NCI-H128 (cell line): ENCODE data around the gene CACNA2D3.
"Not testable (repeated sequence)": the region's sequence is repeated elsewhere in the genome, so short reads cannot be mapped to it uniquely, and the experiment has no call there.

Experiments
- DNase-seq: peaks from one replicate; lab custom pipeline; 2025; ENCODE audit not compliant: unreplicated experiment; lab: John Stamatoyannopoulos, UW

CACNA2D3 gene

DNA sequence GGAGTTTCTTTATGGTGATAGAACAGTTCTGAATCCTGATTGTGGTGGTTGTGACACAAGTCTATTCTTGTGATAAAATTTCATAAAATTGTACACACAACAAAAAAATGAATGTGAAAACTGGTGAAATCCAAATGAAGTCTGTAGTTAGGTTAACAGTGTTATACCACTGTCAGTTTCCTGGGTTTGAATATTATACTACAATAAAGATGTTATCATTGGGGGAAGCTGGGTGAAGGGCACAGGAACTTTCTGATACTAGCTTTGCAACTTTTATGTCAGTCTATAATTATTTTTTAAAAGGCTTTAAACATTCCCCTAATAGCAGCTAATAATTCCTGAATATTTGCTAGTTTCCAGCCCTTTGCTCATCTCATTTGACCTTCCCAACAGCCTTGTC is 485.7 kb downstream of the CACNA2D3 start:
- DNase-seq = no peak

DNA sequence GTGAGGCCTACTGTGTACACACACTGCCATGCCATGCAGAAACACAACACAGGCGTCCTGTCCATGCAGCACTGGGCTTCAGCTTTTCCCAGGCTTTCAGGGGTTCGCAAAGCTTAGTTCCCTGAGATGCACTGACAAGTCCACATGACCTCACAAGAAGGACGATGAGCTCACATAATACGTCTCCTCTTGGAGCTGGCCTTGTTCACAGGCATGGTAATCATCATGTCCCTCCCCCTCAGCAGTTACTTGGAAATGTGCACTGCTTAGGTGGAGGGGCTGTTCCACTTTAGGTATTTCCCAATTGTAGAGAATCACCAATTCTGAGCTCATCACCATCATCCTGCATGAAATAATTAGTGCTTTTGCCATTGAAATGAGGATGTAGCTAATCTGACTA is 496.7 kb downstream of the CACNA2D3 start:
- no peak for DNase-seq

DNA sequence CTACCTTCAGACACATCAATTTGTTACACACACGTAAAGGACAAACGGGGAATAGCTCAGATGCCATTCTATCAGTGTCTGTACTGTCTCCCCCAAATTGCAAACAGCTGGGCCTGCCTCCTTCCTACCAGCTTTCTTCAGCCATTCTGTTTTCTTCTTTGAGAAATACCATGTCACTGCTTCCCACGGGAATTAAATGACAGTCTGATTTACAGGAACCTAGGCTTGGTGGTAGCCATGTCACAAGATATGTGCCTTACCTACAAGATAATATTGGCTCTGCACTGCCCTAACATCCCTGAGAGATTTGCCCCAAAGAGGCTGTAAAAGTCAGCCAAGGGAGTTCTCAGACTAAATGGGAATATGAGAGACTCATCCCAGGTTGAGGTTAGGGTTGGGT is 497.2 kb downstream of the CACNA2D3 start:
- no peak for DNase-seq

DNA sequence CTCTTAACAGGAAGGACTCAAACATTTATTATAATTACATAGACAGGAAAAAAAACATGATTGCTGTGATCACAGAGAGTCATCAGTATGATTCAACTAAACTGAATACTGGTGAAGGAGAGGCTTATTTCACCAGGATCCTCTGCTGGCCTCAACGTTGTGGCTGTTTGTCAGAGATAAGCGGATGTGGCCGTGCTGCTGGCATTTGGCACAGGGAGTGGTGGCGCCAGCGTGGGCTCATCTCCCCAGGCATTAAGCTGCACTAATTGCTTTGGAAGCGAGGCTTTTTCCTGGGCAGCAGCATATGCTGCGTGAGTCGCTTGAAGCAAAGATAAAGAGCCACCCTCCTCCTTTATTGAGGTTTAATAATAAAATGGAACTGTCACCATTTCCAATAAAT is 498.8 kb downstream of the CACNA2D3 start:
- DNase-seq = no peak

DNA sequence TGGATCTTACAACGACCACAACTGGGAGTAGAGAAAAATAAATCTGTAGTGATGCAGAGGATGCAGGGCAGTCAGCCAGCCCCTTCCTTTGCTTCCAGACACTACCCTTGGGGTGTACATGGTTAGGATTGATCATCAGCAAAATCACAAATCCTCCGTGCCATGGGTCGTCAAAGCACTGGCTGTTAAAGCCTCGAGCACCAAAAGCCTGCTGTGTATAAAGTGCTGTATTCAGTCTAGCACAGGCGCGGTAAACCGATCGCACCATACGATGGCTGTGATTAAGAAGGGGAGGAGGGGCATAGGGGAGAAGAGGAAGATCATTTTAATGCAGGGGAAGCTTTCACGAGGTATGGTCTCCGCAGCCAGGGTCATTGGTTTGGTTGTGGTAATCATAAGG is 500.3 kb downstream of the CACNA2D3 start:
- DNase-seq = no peak

DNA sequence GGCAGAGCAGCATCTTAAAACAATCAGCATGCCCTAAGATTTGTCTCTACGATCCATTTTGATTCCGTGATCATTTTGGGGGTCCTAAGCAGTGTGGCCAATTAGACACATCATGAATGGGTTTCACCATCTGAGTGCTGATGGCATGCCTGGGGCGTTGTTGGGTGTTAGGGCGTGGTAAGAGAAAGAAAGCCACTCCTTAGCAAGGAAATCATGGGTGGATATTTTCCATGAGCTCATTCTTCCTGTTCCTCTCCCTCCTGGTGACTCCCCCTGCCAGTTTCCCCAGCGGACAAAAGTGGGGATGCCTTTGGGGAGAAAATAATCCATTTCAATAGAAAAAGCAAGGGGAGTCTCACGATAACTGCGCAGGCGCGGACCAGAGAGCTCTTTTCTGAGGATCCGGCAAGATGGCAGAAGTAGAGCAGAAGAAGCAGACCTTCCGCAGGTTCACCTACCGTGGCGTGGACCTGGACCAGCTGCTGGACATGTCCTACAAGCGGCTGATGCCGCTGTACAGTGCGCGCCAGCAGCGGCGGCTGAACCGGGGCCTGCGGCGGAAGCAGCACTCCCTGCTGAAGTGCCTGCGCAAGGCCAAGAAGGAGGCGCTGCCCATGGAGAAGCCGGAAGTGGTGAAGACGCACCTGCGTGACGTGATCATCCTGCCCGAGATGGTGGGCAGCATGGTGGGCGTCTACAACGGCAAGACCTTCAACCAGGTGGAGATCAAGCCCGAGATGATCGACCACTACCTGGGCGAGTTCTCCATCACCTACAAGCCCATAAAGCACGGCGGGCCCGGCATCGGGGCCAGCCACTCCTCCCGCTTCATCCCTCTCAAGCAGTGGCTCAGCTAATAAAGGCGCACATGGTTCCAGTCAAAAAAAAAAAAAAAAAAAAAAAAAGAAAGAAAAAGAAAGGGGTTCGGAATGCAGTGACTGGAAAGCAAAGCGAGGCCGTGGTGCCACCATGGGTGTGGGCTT is 503.7 kb downstream of the CACNA2D3 start:
- no peak for DNase-seq

DNA sequence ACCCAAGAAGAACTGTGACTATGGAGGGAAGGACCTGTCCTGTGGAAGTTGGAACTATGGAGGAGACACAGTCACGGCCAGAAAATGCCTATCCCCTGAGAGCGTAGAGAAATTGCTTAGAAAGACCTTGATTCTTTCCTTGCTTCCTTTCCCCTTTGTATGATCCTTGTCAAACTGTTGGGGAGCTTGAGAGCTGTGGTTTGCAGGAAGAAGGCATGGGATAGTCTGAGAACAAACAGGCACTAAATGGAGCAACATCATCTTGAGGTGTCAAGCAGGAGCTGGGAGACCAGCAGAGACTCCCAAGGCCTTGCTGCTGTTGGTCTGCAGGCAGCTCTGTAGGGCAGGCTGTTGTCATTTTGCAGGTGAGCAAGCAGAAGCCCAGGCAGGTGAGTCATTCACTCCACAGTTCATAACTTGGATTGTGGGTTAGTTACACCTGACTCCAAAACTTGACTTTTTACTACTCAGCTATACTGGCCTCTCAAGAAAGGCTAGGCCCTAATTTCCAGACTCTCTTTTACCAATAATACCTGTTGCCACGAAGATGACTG is 506.6 kb downstream of the CACNA2D3 start:
- DNase-seq = no peak

DNA sequence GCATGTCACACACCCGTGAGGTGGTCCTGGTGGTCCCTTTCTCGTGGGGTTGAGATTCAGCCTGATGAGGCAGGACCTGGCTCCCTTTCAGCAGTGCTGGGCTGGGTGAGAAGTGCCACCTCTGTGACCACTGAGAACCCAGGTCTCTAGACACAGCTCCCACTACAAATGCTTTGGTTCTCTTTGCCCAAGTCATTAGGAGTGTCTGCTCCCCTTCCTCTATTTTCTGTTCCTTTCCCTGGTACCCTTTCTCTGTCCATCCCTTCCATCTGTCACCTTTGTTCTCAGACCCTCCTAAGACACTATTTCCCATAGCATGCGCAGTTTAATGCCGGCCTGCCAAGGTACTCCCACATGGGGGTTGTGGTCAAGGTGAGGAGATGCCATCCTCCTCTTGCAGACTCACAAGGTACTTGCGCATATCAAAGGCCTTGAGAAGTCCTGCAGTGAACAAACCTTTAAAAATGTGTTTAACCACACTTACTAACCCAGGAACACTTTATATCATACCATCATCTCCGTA is 507.8 kb downstream of the CACNA2D3 start:
- no peak for DNase-seq

DNA sequence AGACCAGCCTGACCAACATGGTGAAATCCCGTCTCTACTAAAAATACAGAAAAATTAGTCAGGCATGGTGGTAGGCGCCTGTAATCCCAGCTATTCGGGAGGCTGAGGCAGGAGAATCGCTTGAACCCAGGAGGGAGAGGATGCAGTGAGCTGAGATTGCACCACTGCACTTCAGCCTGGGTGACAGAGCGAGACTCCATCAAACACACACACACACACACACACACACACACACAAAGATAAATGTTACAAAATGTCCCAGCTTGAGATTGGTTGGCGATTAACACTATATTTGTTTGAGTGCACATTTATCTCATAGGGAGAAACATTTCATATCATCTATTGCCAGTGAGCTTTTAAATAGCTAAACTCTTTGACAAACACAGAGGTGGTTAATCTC is 508.6 kb downstream of the CACNA2D3 start:
- not testable (repeated sequence) for DNase-seq

DNA sequence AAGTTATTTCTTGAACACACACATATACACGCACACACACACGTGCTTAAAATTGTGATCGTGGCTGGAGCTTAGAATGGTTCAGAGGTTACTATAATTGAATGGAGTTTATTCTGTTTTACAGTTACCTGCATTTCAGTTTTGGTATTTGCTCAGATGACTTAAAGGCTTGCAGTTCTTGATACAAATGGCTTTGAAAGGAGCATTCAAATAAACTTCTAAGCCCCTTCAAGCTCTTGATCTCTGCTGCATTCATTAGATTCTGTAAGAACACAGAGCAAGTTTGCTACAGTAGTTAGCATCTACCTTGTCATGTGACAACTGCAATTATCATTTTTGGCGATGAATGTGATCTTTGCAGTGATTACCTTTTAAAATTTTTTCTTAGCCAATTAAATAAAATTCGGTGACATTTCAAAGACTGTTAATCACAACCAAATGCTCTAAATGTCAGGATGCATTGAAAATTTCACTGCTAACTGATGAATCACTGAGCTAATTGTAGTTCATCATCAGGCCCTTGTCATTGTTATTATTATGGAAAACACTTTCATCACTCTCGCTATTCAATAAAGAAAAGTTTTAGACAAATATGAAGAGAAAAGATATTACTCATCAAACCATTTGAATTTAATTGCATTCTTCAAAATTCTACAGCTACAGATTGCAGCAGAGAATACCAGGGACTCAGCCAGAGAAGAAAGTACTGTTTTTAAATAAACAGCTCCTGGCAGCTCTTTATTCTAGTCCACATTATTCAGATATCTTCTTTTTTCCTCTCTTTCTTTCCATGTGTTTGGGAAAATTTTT is 509.4 kb downstream of the CACNA2D3 start:
- no peak for DNase-seq

DNA sequence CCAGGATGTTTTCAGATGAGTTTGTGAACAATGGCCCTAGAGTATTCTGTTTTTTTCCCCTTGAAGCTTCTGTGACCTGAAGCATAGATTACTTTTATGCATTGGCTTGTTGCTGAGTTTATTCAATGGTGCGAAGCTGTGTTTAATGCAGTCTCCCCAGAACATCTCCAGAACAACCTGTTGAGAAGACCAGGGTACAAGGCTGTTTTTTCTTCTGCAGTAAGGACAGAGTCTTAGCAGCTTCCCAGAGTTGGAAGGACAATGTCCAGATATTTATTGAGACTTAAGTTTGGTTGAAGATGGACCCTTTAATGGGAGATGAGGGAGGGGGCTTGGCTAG is 509.9 kb downstream of the CACNA2D3 start:
- DNase-seq = no peak

DNA sequence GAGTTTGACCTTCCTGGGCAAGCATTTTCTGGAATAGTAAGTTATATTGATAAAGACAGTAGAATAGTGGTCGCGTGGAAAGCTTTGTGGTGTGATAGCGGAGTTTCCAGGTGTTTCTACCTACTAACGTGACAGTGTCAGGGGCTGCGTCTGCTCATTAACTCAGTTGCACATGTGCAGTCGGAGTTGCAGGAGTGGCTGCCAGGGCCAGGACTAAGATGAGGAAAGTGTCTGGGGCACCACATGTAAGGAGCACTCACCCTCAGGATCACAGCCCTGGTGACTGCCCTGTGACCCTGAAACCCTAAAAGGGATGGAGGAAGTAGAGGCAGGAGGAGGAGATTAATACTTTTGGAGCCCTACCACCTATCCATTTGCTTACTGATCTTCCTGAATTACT is 510.5 kb downstream of the CACNA2D3 start:
- DNase-seq = no peak

DNA sequence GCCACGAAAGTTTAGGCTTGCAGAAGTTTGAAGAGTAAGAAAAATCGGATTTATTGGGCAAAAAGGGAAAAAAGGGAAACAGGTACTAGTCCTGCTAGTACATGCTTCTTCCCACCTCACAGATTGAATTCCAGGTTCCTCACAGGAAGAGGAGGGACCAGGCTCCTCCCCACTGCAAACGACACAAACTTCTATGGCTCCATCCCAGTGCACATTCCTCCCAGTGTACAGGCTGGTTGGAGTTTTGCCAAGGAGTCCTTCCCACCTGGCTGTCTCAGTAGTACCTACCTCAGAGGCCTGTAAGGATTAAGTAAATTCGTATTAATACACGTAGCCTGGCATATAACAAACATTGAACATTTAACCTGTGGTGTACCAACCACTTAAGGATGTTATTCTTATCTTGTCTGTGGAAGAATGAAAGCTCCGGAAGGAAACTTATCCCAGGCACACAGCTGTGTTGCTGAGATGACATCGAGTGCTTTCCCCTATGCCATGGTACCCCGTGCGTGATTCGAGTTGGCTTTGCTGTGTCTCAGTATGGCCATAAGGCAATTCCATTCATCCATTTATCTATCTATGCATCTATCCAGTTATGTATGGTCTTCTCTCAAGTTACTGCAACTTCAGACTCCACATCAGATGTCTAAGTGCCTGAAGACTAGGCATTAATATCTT is 511.2 kb downstream of the CACNA2D3 start:
- no peak for DNase-seq

DNA sequence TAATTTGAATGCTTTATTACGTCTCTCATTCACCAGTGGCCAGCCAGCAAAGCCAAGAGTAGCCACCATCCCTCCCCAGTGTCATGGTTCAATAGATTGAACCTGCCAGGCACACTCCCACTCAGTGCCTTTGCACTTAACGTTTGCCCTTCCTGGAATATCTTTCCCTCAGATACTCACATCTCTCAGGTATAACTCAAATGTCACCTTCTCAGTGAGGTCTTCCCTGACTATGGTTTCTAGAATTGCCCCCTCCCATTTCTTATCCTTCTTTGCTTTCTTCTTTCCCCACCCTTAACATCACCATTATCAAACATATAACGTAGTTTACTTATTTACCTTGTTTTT is 511.7 kb downstream of the CACNA2D3 start:
- no peak for DNase-seq

DNA sequence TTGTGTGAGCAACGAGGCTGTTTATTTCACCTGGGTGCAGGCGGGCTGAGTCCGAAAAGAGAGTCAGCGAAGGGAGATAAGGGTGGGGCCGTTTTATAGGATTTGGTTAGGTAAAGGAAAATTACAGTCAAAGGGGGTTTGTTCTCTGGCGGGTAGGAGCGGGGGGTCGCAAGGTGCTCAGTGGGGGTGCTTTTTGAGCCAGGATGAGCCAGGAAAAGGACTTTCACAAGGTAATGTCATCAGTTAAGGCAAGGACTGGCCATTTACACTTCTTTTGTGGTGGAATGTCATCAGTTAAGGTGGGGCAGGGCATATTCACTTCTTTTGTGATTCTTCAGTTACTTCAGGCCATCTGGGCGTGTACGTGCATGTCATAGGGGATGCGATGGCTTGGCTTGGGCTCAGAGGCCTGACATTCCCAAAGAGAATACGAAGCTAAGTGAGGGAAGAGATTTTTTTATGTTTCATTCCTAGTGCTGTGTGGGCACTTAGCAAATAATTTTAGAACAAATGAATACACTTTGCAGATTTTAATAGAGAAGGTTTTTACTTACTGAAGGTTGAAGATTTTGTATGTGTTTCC is 517.5 kb downstream of the CACNA2D3 start:
- not testable (repeated sequence) for DNase-seq

DNA sequence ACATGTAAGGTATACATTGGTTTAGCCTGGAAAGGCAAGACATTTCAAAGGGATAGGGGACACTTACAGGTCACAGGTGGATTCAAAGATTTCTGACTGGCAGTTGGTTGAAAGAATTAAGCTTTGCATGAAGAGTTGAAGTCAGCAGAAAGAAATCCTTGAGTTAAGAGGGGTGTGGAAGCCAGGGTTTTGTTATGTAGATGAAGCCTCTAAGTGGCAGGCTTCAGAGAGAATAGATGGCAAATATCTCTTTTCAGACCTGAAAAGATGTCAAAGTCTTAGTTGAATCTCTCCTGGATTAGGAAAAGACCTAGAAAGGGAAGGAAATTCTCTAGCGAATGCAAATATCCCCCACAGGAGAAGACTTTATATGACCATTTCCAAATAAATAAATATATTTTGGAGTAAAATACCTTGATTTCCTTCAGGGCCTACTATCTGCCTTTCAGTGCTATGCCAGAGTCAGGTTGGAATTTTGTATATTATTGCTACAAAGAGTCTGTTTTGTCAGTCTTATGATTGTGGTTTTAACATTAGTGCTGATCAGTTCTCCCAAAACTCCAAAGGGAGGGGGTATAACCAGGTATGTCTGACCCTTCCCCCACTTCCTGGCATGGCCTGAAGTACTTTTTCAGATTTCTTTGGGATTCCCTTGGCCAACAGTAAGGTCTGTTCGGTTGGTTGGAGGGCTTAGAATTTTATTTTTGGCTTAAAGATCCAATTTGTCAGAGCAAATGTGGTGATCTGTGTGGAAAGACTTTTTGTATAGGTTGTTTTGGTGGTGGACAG is 519.1 kb downstream of the CACNA2D3 start:
- no peak for DNase-seq

DNA sequence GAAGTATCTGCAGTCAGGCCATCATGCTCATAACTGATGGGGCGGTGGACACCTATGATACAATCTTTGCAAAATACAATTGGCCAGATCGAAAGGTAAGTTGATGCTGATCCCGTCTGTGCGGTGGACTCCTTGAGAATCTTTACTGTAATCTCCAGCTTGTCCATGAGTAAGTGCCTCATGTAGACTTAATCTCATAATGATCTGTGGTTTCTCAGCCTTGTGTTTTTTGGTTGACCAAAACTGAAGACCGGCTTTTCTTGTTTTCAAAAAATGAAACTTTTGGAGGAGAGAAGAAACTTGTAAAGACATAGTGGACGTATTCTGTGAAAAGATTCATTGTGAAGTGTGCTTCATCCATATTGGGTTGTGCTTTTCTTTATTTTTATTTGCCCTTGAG is 519.8 kb downstream of the CACNA2D3 start:
- no peak for DNase-seq

DNA sequence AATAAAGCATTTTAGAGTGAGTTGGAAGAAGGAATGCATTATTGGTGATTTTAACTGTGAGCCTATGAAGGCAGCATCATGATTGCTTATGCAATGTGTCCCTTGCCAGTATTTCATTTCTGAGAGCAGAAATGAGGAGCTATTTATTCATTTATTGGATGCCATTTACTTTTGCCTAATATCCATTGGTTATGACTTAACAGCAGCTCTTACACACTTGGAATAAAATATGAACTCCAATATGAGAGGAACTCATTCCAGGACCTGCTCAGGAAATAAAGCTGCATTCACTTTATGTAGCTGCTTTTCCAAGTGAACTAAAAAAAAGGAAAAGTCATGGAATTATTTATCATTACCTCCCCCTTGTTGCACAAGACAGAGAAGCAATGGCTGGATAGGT is 525.4 kb downstream of the CACNA2D3 start:
- DNase-seq = no peak

DNA sequence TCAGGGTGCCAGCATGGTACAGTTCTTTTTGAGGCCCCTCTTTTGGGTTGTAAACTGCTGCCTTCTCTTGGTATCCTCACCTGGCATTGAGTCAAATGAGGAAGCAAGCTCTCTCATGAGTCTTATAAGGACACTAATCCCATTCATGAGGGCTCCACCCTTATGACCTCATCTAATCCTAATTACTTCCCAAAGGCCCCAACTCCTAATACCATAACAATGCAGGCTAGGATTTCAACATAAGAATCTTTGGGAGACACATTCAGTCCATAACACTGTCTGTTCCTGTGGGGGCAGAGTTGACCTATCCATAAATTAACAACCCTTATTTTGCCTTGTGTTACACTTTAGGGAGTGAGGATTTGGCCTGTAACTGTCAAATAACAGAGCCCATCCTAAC is 527.2 kb downstream of the CACNA2D3 start:
- no peak for DNase-seq
